ENCODE results near the gene ROMO1. TPM values are rescaled to one million over a fixed set of nuclear protein-coding genes. Genes with fewer than 3 reads are reported as not detected.
A peak's percentile ranks its signal among the peaks of the same experiment; 100 is the strongest.

ROMO1 gene
- total RNA-seq, 4 donors from 2014 or later = 158 to 312 (median 228) TPM

- TF ChIP-seq POLR2AphosphoS5 (IDR thresholded peaks at IDR 0.05) (peak; percentile 97), EP300 (IDR thresholded peaks at IDR 0.05) (no peak), CTCF (IDR thresholded peaks at IDR 0.05) (peak in 2 of 4 experiments; percentile 2 to 32), POLR2A (IDR thresholded peaks at IDR 0.05) (peak; percentile 87 to 92)
- Histone ChIP-seq H3K36me3 (peaks cover 0 to 20% of the 10 kb centered on the region in 2 donors), H3K4me1 (peaks cover 3 to 42% (median 12%) of the 10 kb centered on the region in 3 donors), H3K27me3 (no peaks in the 10 kb centered on the region), H3K27ac (peak within 1 kb of the TSS; percentile 92 to 100 (median 98)), H3K4me3 (peak within 1 kb of the TSS; percentile 78 to 81), H3K9me3 (no peaks in the 10 kb centered on the region)
- WGBS, 2 donors (ENCODE audit: low coverage in 1 of 2) = 0 to 2% methylated on average over 6 to 11 of the region's 61 CpGs
- peak; percentile 97 for ATAC-seq
Observed at GRCh38 chr20:35664466-35665206, 34.6 kb upstream of the ROMO1 start, which contains the start of the genes CPNE1 and RBM12. CPNE1 (minus strand) TSS chr20:35664900; CDS start chr20:35632923, 31,977 bp downstream. RBM12 (minus strand) TSS chr20:35664900; CDS start chr20:35655322, 9,578 bp downstream.

GRCh38 chr20:35665949-35666288 lies 33.3 kb upstream of the ROMO1 start:
- H3K27me3 ChIP-seq = no peaks in the 10 kb centered on the region
- H3K36me3 ChIP-seq = peaks cover 0 to 33% of the 10 kb centered on the region in 2 donors
- ATAC-seq = no peak
- H3K4me3 ChIP-seq = no peak overlapping the region
- peak overlapping the region in 1 of 4 donors; percentile 100 for H3K27ac ChIP-seq
- H3K4me1 ChIP-seq = peaks cover 0 to 29% (median 12%) of the 10 kb centered on the region in 3 donors
- 97% methylated on average over 5 of the region's 17 CpGs; no CpG with 5 or more reads in 1 of the 2 donors for WGBS, 2 donors (ENCODE audit: low coverage in 1 of 2)
- H3K9me3 ChIP-seq = no peaks in the 10 kb centered on the region
- TF ChIP-seq POLR2AphosphoS5 (IDR thresholded peaks at IDR 0.05) (no peak), POLR2A (IDR thresholded peaks at IDR 0.05) (no peak), CTCF (IDR thresholded peaks at IDR 0.05) (no peak), EP300 (IDR thresholded peaks at IDR 0.05) (no peak)

GRCh38 chr20:35669221-35669620 lies 30.0 kb upstream of the ROMO1 start:
- Histone ChIP-seq H3K27ac (no peak overlapping the region), H3K4me3 (no peak overlapping the region), H3K9me3 (no peaks in the 10 kb centered on the region), H3K4me1 (no peaks in the 10 kb centered on the region), H3K27me3 (no peaks in the 10 kb centered on the region), H3K36me3 (peaks cover 0 to 66% of the 10 kb centered on the region in 2 donors)
- WGBS, 2 donors (ENCODE audit: low coverage in 1 of 2) = 92 to 100% methylated on average over 2 to 5 of the region's 5 CpGs
- no peak for ATAC-seq
- TF ChIP-seq EP300 (IDR thresholded peaks at IDR 0.05) (no peak), CTCF (IDR thresholded peaks at IDR 0.05) (no peak), POLR2A (IDR thresholded peaks at IDR 0.05) (no peak), POLR2AphosphoS5 (IDR thresholded peaks at IDR 0.05) (no peak)

- no peak for TF ChIP-seq POLR2AphosphoS5 (IDR thresholded peaks at IDR 0.05)
- no peak for TF ChIP-seq EP300 (IDR thresholded peaks at IDR 0.05)
- no peak for TF ChIP-seq CTCF (IDR thresholded peaks at IDR 0.05)
- no peak for TF ChIP-seq POLR2A (IDR thresholded peaks at IDR 0.05)
- Histone ChIP-seq H3K4me1 (no peaks in the 10 kb centered on the region), H3K27ac (no peak overlapping the region), H3K36me3 (peaks cover 0 to 71% of the 10 kb centered on the region in 2 donors), H3K27me3 (no peaks in the 10 kb centered on the region), H3K9me3 (no peaks in the 10 kb centered on the region), H3K4me3 (no peak overlapping the region)
- 80 to 100% methylated on average over 1 of the region's 1 CpG for WGBS, 2 donors (ENCODE audit: low coverage in 1 of 2)
- ATAC-seq = no peak
Observed at GRCh38 chr20:35669681-35670080, 29.5 kb upstream of the ROMO1 start.

GRCh38 chr20:35673884-35674283 lies 25.3 kb upstream of the ROMO1 start:
- ATAC-seq = no peak
- no peak overlapping the region for H3K4me3 ChIP-seq
- no peaks in the 10 kb centered on the region for H3K4me1 ChIP-seq
- peaks cover 0 to 98% of the 10 kb centered on the region in 2 donors for H3K36me3 ChIP-seq
- no peaks in the 10 kb centered on the region for H3K27me3 ChIP-seq
- H3K27ac ChIP-seq = no peak overlapping the region
- H3K9me3 ChIP-seq = no peaks in the 10 kb centered on the region
- no peak for TF ChIP-seq EP300 (IDR thresholded peaks at IDR 0.05)
- no peak for TF ChIP-seq POLR2A (IDR thresholded peaks at IDR 0.05)
- TF ChIP-seq POLR2AphosphoS5 (IDR thresholded peaks at IDR 0.05) = no peak
- 90 to 100% methylated on average over 1 to 2 of the region's 4 CpGs for WGBS, 2 donors (ENCODE audit: low coverage in 1 of 2)

All from gastroesophageal sphincter (tissue), 4 donors.